Type B pancreatic cell (in vitro differentiated cells): ENCODE data around the gene LRP1B. TPM values are rescaled to one million over a fixed set of nuclear protein-coding genes. Genes with fewer than 3 reads are reported as not detected.
A peak's percentile ranks its signal among the peaks of the same experiment; 100 is the strongest.

Source experiments
- DNase-seq: peaks from one replicate; pipeline ENCODE4 v3.0.0; 2021; ENCODE audit warnings: mixed read lengths; ENCODE audit not compliant: unreplicated experiment; ENCODE audit errors: extremely low spot score
- H3K27ac Mint-ChIP-seq: 2 replicates; pipeline ENCODE4 v1.8.0; 2021; ENCODE audit warnings: mild to moderate bottlenecking, mixed read lengths
- H3K27me3 Mint-ChIP-seq: 2 replicates; pipeline ENCODE4 v1.8.0; 2021; ENCODE audit warnings: mixed read lengths
- H3K36me3 Mint-ChIP-seq: 2 replicates; pipeline ENCODE4 v1.8.0; 2021; ENCODE audit warnings: mixed read lengths
- H3K4me1 Mint-ChIP-seq: one replicate; pipeline ENCODE4 v1.8.0; 2021; ENCODE audit warnings: mixed read lengths; ENCODE audit not compliant: unreplicated experiment
- H3K4me3 Mint-ChIP-seq: 2 replicates; pipeline ENCODE4 v1.8.0; 2021; ENCODE audit warnings: mild to moderate bottlenecking, mixed read lengths
- H3K9me3 Mint-ChIP-seq: 2 replicates; pipeline ENCODE4 v1.8.0; 2021; ENCODE audit warnings: mixed read lengths
- total RNA-seq: library from RNA; stranded (reverse); gene quantifications from 2 replicates; pipeline ENCODE4 v1.2.1, GENCODE V29; 2021; ENCODE audit warnings: low replicate concordance
- TF ChIP-seq, protein P1 (sequence below): fragments of 200-600 bp; sonication (generic); conservative IDR thresholded peaks from 2 replicates; pipeline ENCODE4 v1.5.0; 2021; ENCODE audit warnings: antibody characterized with exemption, mild to moderate bottlenecking

The LRP1B gene
- total RNA-seq, 1 donor from 2014 or later, result 16.0 TPM

- Mint-ChIP-seq H3K4me1 (peaks cover 20% of the 10 kb centered on the region), H3K27ac (no peak overlapping the region), H3K27me3 (no peaks in the 10 kb centered on the region), H3K4me3 (no peak overlapping the region), H3K36me3 (no peaks in the 10 kb centered on the region), H3K9me3 (no peaks in the 10 kb centered on the region)
- TF ChIP-seq, protein P1, sequence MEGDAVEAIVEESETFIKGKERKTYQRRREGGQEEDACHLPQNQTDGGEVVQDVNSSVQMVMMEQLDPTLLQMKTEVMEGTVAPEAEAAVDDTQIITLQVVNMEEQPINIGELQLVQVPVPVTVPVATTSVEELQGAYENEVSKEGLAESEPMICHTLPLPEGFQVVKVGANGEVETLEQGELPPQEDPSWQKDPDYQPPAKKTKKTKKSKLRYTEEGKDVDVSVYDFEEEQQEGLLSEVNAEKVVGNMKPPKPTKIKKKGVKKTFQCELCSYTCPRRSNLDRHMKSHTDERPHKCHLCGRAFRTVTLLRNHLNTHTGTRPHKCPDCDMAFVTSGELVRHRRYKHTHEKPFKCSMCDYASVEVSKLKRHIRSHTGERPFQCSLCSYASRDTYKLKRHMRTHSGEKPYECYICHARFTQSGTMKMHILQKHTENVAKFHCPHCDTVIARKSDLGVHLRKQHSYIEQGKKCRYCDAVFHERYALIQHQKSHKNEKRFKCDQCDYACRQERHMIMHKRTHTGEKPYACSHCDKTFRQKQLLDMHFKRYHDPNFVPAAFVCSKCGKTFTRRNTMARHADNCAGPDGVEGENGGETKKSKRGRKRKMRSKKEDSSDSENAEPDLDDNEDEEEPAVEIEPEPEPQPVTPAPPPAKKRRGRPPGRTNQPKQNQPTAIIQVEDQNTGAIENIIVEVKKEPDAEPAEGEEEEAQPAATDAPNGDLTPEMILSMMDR, result no peak
- no peak for DNase-seq
These were observed 43.4 kb upstream of the LRP1B start for GRCh38 chr2:142174176-142174575.

DNA sequence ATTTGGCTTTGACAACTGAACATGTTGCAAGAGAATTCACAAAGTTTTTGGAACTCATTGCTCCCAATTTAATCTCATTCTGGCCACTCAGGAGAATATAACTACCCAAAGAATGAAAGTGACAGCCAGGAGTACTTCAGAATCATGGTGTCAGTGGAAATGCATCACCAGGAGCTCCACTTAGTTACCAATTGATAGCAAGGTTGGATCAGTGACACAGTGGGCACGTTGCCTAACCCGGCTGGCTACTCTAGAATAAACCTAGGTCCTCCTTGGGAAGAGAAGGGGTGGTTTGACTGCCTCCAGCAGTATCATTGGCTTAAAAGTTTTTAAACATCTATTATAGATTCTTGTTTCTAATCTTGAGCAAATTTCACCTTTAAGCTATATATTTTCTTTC is 40.0 kb upstream of the LRP1B start:
- H3K27ac Mint-ChIP-seq, result no peak overlapping the region
- H3K4me3 Mint-ChIP-seq, result no peak overlapping the region
- TF ChIP-seq, protein P1, result no peak
- H3K27me3 Mint-ChIP-seq, result no peaks in the 10 kb centered on the region
- H3K36me3 Mint-ChIP-seq, result no peaks in the 10 kb centered on the region
- H3K4me1 Mint-ChIP-seq, result peaks cover 3% of the 10 kb centered on the region
- DNase-seq, result no peak
- no peaks in the 10 kb centered on the region for H3K9me3 Mint-ChIP-seq

- H3K27ac Mint-ChIP-seq, result no peak overlapping the region
- DNase-seq, result no peak
- H3K4me3 Mint-ChIP-seq, result no peak overlapping the region
- TF ChIP-seq, protein P1, result peak; percentile 62
- peaks cover 8% of the 10 kb centered on the region for H3K9me3 Mint-ChIP-seq
- H3K4me1 Mint-ChIP-seq, result no peaks in the 10 kb centered on the region
- no peaks in the 10 kb centered on the region for H3K27me3 Mint-ChIP-seq
- H3K36me3 Mint-ChIP-seq, result no peaks in the 10 kb centered on the region
These were observed 35.0 kb upstream of the LRP1B start for GRCh38 chr2:142165790-142166189.

GRCh38 chr2:142153601-142154000 is 22.8 kb upstream of the LRP1B start:
- no peaks in the 10 kb centered on the region for H3K4me1 Mint-ChIP-seq
- H3K9me3 Mint-ChIP-seq, result no peaks in the 10 kb centered on the region
- H3K4me3 Mint-ChIP-seq, result no peak overlapping the region

DNA sequence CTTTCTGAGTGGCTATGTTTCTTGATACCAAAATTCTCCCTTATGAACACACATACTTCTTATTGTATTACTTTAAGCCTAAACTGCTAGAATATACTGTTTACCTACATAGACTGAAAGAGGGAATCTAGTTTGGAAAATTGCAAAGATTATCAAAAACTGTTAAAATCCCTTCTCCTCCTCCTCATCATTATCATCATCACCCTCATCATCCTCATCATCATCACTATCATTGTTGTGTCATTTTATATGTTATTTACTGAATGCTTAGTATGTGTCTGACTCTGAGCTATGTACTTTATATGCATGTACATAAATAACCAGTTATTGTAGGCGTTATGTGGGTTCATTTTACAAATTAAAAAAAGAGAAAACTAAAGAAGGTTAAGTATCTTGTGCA is 19.6 kb upstream of the LRP1B start:
- Mint-ChIP-seq H3K27me3 (no peaks in the 10 kb centered on the region), H3K36me3 (no peaks in the 10 kb centered on the region), H3K27ac (no peak overlapping the region), H3K4me1 (no peaks in the 10 kb centered on the region), H3K9me3 (no peaks in the 10 kb centered on the region), H3K4me3 (no peak overlapping the region)
- DNase-seq, result no peak
- TF ChIP-seq, protein P1, result no peak

More at GRCh38 chr2:142153601-142154000, 22.8 kb upstream of the LRP1B start:
- DNase-seq, result no peak
- H3K27me3 Mint-ChIP-seq, result no peaks in the 10 kb centered on the region
- TF ChIP-seq, protein P1, result no peak
- H3K27ac Mint-ChIP-seq, result no peak overlapping the region
- H3K36me3 Mint-ChIP-seq, result no peaks in the 10 kb centered on the region

GRCh38 chr2:142144547-142144946 is 13.7 kb upstream of the LRP1B start:
- Mint-ChIP-seq H3K4me3 (no peak overlapping the region), H3K27me3 (no peaks in the 10 kb centered on the region), H3K9me3 (no peaks in the 10 kb centered on the region), H3K27ac (no peak overlapping the region), H3K4me1 (peaks cover 3% of the 10 kb centered on the region), H3K36me3 (no peaks in the 10 kb centered on the region)
- no peak for DNase-seq
- TF ChIP-seq, protein P1, result no peak
